ENCODE measurements around the gene NXPH1.

- TF ChIP-seq POLR2AphosphoS5 (IDR thresholded peaks at IDR 0.05; ENCODE audit: low read depth, low read length) (no peak), CTCF (IDR thresholded peaks at IDR 0.05) (no peak), YY1 (IDR thresholded peaks at IDR 0.05; ENCODE audit: low read depth) (no peak), REST (IDR thresholded peaks at IDR 0.05; ENCODE audit: low read depth, low read length) (no peak), RFX5 (IDR thresholded peaks at IDR 0.05; ENCODE audit: low read length) (no peak), TAF1 (IDR thresholded peaks at IDR 0.05; ENCODE audit: borderline replicate concordance, low read depth, low read length) (no peak), MEF2A (IDR thresholded peaks at IDR 0.05; ENCODE audit: borderline replicate concordance, low read depth) (no peak), NFIC (IDR thresholded peaks at IDR 0.05; ENCODE audit: borderline replicate concordance) (no peak), EP300 (IDR thresholded peaks at IDR 0.05; ENCODE audit: borderline replicate concordance in 1 of 2, low read depth in 1 of 2, low read length in 1 of 2) (no peak)
Observed at GRCh38 chr7:8386926-8387550, 46.4 kb upstream of the NXPH1 start.

Data from SK-N-SH (cell line).